ENCODE measurements around the gene HNRNPUL1. TPM values are rescaled to one million over a fixed set of nuclear protein-coding genes. Genes with fewer than 3 reads are reported as not detected.
A peak's percentile ranks its signal among the peaks of the same experiment; 100 is the strongest.
"Not testable (repeated sequence)": the region's sequence is repeated elsewhere in the genome, so short reads cannot be mapped to it uniquely, and the experiment has no call there.

The HNRNPUL1 gene
- total RNA-seq, 2 donors from 2014 or later, result 76.0 to 87.3 TPM

GRCh38 chr19:41341669-41342490 lies 77.7 kb downstream of the HNRNPUL1 start:
- Histone ChIP-seq H3K4me1 (peaks cover 3% of the 10 kb centered on the region), H3K9me3 (no peaks in the 10 kb centered on the region), H3K36me3 (replicated peaks in 1 of 2; ENCODE audit: insufficient read depth in 1 of 2, low read depth in 2 of 2) (no peaks in the 10 kb centered on the region), H3K4me3 (no peak overlapping the region), H3K27me3 (no peaks in the 10 kb centered on the region), H3K27ac (no peak overlapping the region)
- intact Hi-C loops (cut with DNase I), result no loop called here
- WGBS, 2 donors, result 58 to 73% methylated on average over 14 to 20 of the region's 20 CpGs
- TF ChIP-seq POLR2A (IDR thresholded peaks at IDR 0.05), result no peak
- TF ChIP-seq, protein P1, sequence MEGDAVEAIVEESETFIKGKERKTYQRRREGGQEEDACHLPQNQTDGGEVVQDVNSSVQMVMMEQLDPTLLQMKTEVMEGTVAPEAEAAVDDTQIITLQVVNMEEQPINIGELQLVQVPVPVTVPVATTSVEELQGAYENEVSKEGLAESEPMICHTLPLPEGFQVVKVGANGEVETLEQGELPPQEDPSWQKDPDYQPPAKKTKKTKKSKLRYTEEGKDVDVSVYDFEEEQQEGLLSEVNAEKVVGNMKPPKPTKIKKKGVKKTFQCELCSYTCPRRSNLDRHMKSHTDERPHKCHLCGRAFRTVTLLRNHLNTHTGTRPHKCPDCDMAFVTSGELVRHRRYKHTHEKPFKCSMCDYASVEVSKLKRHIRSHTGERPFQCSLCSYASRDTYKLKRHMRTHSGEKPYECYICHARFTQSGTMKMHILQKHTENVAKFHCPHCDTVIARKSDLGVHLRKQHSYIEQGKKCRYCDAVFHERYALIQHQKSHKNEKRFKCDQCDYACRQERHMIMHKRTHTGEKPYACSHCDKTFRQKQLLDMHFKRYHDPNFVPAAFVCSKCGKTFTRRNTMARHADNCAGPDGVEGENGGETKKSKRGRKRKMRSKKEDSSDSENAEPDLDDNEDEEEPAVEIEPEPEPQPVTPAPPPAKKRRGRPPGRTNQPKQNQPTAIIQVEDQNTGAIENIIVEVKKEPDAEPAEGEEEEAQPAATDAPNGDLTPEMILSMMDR (IDR thresholded peaks at IDR 0.05), result peak in 6 of 7 experiments; percentile 19 to 62 (median 54)
- ATAC-seq, result peak; percentile 88
- DNase-seq, result peak; percentile 69 to 83 (median 74)

- no peaks in the 10 kb centered on the region for H3K36me3 ChIP-seq (replicated peaks in 1 of 2; ENCODE audit: insufficient read depth in 1 of 2, low read depth in 2 of 2)
- H3K4me3 ChIP-seq, result no peak overlapping the region
- DNase-seq, result no peak
- 83 to 90% methylated on average over 2 of the region's 2 CpGs for WGBS, 2 donors
- H3K9me3 ChIP-seq, result no peaks in the 10 kb centered on the region
- H3K27me3 ChIP-seq, result no peaks in the 10 kb centered on the region
- TF ChIP-seq, protein P1 (IDR thresholded peaks at IDR 0.05), result no peak
- no peak for TF ChIP-seq POLR2A (IDR thresholded peaks at IDR 0.05)
- intact Hi-C loops (cut with DNase I), result no loop called here
- H3K27ac ChIP-seq, result no peak overlapping the region
- peaks cover 3% of the 10 kb centered on the region for H3K4me1 ChIP-seq
- no peak for ATAC-seq
Observed at GRCh38 chr19:41344162-41344561, 80.0 kb downstream of the HNRNPUL1 start.

- H3K27me3 ChIP-seq; H3K36me3 ChIP-seq (replicated peaks in 1 of 2; ENCODE audit: insufficient read depth in 1 of 2, low read depth in 2 of 2); H3K27ac ChIP-seq; intact Hi-C loops (cut with DNase I); H3K4me3 ChIP-seq; DNase-seq; H3K9me3 ChIP-seq; ATAC-seq: not testable (repeated sequence)
- 94 to 98% methylated on average over 7 to 9 of the region's 9 CpGs for WGBS, 2 donors
- H3K4me1 ChIP-seq, result peaks cover 16% of the 10 kb centered on the region
Observed at GRCh38 chr19:41346916-41347315, 82.7 kb downstream of the HNRNPUL1 start.

DNA sequence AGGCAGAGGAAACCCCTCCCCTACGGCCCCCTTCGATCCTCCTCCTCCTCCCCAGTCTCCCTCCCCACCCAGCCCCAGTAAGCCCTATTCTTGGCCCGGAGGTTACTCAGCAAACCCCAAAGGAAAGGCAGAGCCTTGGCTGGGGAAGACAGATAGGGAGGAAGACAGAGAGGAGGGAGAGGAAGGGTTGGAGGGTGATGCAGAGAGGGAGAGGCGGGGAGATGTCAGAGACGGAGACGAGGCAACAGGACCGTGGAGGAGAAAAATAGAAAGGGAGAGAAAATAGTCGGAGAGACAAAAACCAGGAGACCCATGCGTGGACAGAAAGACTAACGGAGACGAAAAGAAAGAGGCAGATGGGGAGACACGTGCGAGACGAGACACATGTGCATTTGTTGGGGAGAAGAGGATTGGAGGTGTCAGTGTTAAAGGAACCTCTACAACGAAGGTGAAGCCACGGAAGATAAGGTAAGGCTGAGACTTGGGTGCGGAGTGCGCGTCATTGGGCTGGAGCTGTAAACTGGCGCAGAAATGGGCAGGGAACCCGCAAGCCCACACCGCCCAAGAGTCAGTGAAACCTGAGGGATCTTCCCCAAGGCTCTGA lies 86.7 kb downstream of the HNRNPUL1 start:
- TF ChIP-seq POLR2A (IDR thresholded peaks at IDR 0.05), result no peak
- TF ChIP-seq, protein P1 (IDR thresholded peaks at IDR 0.05), result no peak
- WGBS, 2 donors, result 17 to 21% methylated on average over 21 to 22 of the region's 22 CpGs
- intact Hi-C loops (cut with DNase I), result no loop called here
- Histone ChIP-seq H3K4me1 (peaks cover 41% of the 10 kb centered on the region), H3K27me3 (no peaks in the 10 kb centered on the region), H3K4me3 (peak overlapping the region in 1 of 2 donors; percentile 60), H3K36me3 (replicated peaks in 1 of 2; ENCODE audit: insufficient read depth in 1 of 2, low read depth in 2 of 2) (no peaks in the 10 kb centered on the region), H3K27ac (peak overlapping the region in 1 of 4 donors; percentile 2), H3K9me3 (no peaks in the 10 kb centered on the region)
- ATAC-seq, result no peak
- no peak for DNase-seq

Data from body of pancreas (tissue), 4 donors.